Ammon's horn (tissue), 1 donor: Measurements from ENCODE around the gene MERTK.
"Not testable (repeated sequence)": the region's sequence is repeated elsewhere in the genome, so short reads cannot be mapped to it uniquely, and the experiment has no call there.

ENCODE experiments used
- DNase-seq: peaks from one replicate; pipeline ENCODE4 v3.0.0-alpha.2; 2016; ENCODE audit warnings: low spot score

MERTK gene

GRCh38 chr2:112045446-112046014 is 147.1 kb downstream of the MERTK start:
- no peak for DNase-seq

- DNase-seq, result no peak
Measured at GRCh38 chr2:112046231-112046630, 147.8 kb downstream of the MERTK start.

- DNase-seq, result no peak
Measured at GRCh38 chr2:112047537-112048235, 149.3 kb downstream of the MERTK start.

GRCh38 chr2:112048236-112048592 is 149.8 kb downstream of the MERTK start:
- no peak for DNase-seq

- DNase-seq, result peak; percentile 68
Measured at GRCh38 chr2:112048887-112049286, 150.5 kb downstream of the MERTK start.

GRCh38 chr2:112050316-112050715 is 151.9 kb downstream of the MERTK start:
- no peak for DNase-seq

GRCh38 chr2:112053917-112054846 is 155.8 kb downstream of the MERTK start:
- DNase-seq, result peak; percentile 98

- DNase-seq, result peak; percentile 99
Measured at GRCh38 chr2:112054847-112055729, 156.7 kb downstream of the MERTK start, which contains the start of gene TMEM87B. TMEM87B (plus strand) TSS chr2:112055269; CDS start chr2:112055592, 323 bp downstream.

GRCh38 chr2:112055730-112056625 is 157.6 kb downstream of the MERTK start:
- peak; percentile 57 for DNase-seq

GRCh38 chr2:112056626-112056987 is 158.2 kb downstream of the MERTK start:
- no peak for DNase-seq

GRCh38 chr2:112059671-112060070 is 161.3 kb downstream of the MERTK start:
- DNase-seq, result no peak

- DNase-seq, result no peak
Measured at GRCh38 chr2:112061299-112061698, 162.9 kb downstream of the MERTK start.

GRCh38 chr2:112061840-112062239 is 163.4 kb downstream of the MERTK start:
- DNase-seq, result no peak

GRCh38 chr2:112062894-112063293 is 164.5 kb downstream of the MERTK start:
- no peak for DNase-seq

GRCh38 chr2:112065486-112065885 is 167.1 kb downstream of the MERTK start:
- DNase-seq, result no peak

GRCh38 chr2:112065966-112066365 is 167.6 kb downstream of the MERTK start:
- no peak for DNase-seq

- not testable (repeated sequence) for DNase-seq
Measured at GRCh38 chr2:112069794-112070193, 171.4 kb downstream of the MERTK start.

GRCh38 chr2:112073875-112074274 is 175.5 kb downstream of the MERTK start:
- no peak for DNase-seq

GRCh38 chr2:112074506-112074905 is 176.1 kb downstream of the MERTK start:
- DNase-seq, result no peak

- DNase-seq, result no peak
Measured at GRCh38 chr2:112075490-112076260, 177.3 kb downstream of the MERTK start.
